Measurements from ENCODE around the gene LCE1C. TPM values are rescaled to one million over a fixed set of nuclear protein-coding genes. Genes with fewer than 3 reads are reported as not detected.

LCE1C gene
- polyA plus RNA-seq, 2 donors = 0.32 TPM; not detected in 1

- Histone ChIP-seq H3K4me1 (ENCODE audit: control insufficient read depth in 2 of 2, insufficient read depth in 2 of 2, low read length in 1 of 2) (peaks cover under 1 to 1% of the 10 kb centered on the region in 2 donors), H3K4me3 (ENCODE audit: low read depth in 1 of 2, low read length in 2 of 2) (no peak overlapping the region), H3K9me3 (ENCODE audit: control insufficient read depth in 2 of 2, insufficient read depth in 1 of 2, low read depth in 1 of 2, low read length in 1 of 2) (no peaks in the 10 kb centered on the region), H3K27me3 (ENCODE audit: control insufficient read depth in 1 of 2, insufficient read depth in 2 of 2, low read length in 2 of 2) (no peaks in the 10 kb centered on the region), H3K36me3 (ENCODE audit: control insufficient read depth in 2 of 2, insufficient read depth in 2 of 2, low read length in 1 of 2) (no peaks in the 10 kb centered on the region), H3K27ac (ENCODE audit: low read depth in 2 of 2, low read length in 1 of 2) (no peak overlapping the region)
- WGBS, 2 donors = 44 to 67% methylated on average over 1 of the region's 1 CpG
Measured at GRCh38 chr1:152801333-152801732, 5.1 kb downstream of the LCE1C start.

- Histone ChIP-seq H3K4me1 (ENCODE audit: control insufficient read depth in 2 of 2, insufficient read depth in 2 of 2, low read length in 1 of 2) (no peaks in the 10 kb centered on the region), H3K36me3 (ENCODE audit: control insufficient read depth in 2 of 2, insufficient read depth in 2 of 2, low read length in 1 of 2) (no peaks in the 10 kb centered on the region), H3K27ac (ENCODE audit: low read depth in 2 of 2, low read length in 1 of 2) (no peak within 1 kb of the TSS), H3K4me3 (ENCODE audit: low read depth in 1 of 2, low read length in 2 of 2) (no peak within 1 kb of the TSS), H3K27me3 (ENCODE audit: control insufficient read depth in 1 of 2, insufficient read depth in 2 of 2, low read length in 2 of 2) (no peaks in the 10 kb centered on the region), H3K9me3 (ENCODE audit: control insufficient read depth in 2 of 2, insufficient read depth in 1 of 2, low read depth in 1 of 2, low read length in 1 of 2) (no peaks in the 10 kb centered on the region)
- 29 to 54% methylated on average over 2 to 3 of the region's 3 CpGs for WGBS, 2 donors
Measured at GRCh38 chr1:152796421-152796820, 10.0 kb downstream of the LCE1C start, which contains the start of gene LCE1D. Gene LCE1D, plus strand, starts transcription at chr1:152796721. Its CDS starts 1,074 bp downstream, at chr1:152797795.

GRCh38 chr1:152795686-152796085 lies 10.8 kb downstream of the LCE1C start:
- no peaks in the 10 kb centered on the region for H3K4me1 ChIP-seq (ENCODE audit: control insufficient read depth in 2 of 2, insufficient read depth in 2 of 2, low read length in 1 of 2)
- 59 to 68% methylated on average over 4 of the region's 4 CpGs for WGBS, 2 donors
- H3K9me3 ChIP-seq (ENCODE audit: control insufficient read depth in 2 of 2, insufficient read depth in 1 of 2, low read depth in 1 of 2, low read length in 1 of 2) = no peaks in the 10 kb centered on the region
- no peaks in the 10 kb centered on the region for H3K27me3 ChIP-seq (ENCODE audit: control insufficient read depth in 1 of 2, insufficient read depth in 2 of 2, low read length in 2 of 2)
- H3K36me3 ChIP-seq (ENCODE audit: control insufficient read depth in 2 of 2, insufficient read depth in 2 of 2, low read length in 1 of 2) = no peaks in the 10 kb centered on the region
- H3K27ac ChIP-seq (ENCODE audit: low read depth in 2 of 2, low read length in 1 of 2) = no peak overlapping the region
- H3K4me3 ChIP-seq (ENCODE audit: low read depth in 1 of 2, low read length in 2 of 2) = no peak overlapping the region

- 21 to 37% methylated on average over 2 of the region's 2 CpGs for WGBS, 2 donors
- Histone ChIP-seq H3K4me3 (ENCODE audit: low read depth in 1 of 2, low read length in 2 of 2) (no peak within 1 kb of the TSS), H3K4me1 (ENCODE audit: control insufficient read depth in 2 of 2, insufficient read depth in 2 of 2, low read length in 1 of 2) (peaks cover 0 to 6% of the 10 kb centered on the region in 2 donors), H3K36me3 (ENCODE audit: control insufficient read depth in 2 of 2, insufficient read depth in 2 of 2, low read length in 1 of 2) (no peaks in the 10 kb centered on the region), H3K27me3 (ENCODE audit: control insufficient read depth in 1 of 2, insufficient read depth in 2 of 2, low read length in 2 of 2) (no peaks in the 10 kb centered on the region), H3K9me3 (ENCODE audit: control insufficient read depth in 2 of 2, insufficient read depth in 1 of 2, low read depth in 1 of 2, low read length in 1 of 2) (no peaks in the 10 kb centered on the region), H3K27ac (ENCODE audit: low read depth in 2 of 2, low read length in 1 of 2) (no peak within 1 kb of the TSS)
Measured at GRCh38 chr1:152786077-152786476, 20.4 kb downstream of the LCE1C start, which contains the start of gene LCE1E. Gene LCE1E, plus strand, starts transcription at chr1:152786257. Its CDS starts 1,043 bp downstream, at chr1:152787300.

- no peaks in the 10 kb centered on the region for H3K36me3 ChIP-seq (ENCODE audit: control insufficient read depth in 2 of 2, insufficient read depth in 2 of 2, low read length in 1 of 2)
- H3K27me3 ChIP-seq (ENCODE audit: control insufficient read depth in 1 of 2, insufficient read depth in 2 of 2, low read length in 2 of 2) = no peaks in the 10 kb centered on the region
- WGBS, 2 donors = 55 to 71% methylated on average over 2 of the region's 2 CpGs
- no peak overlapping the region for H3K4me3 ChIP-seq (ENCODE audit: low read depth in 1 of 2, low read length in 2 of 2)
- H3K4me1 ChIP-seq (ENCODE audit: control insufficient read depth in 2 of 2, insufficient read depth in 2 of 2, low read length in 1 of 2) = peaks cover 0 to 6% of the 10 kb centered on the region in 2 donors
- H3K27ac ChIP-seq (ENCODE audit: low read depth in 2 of 2, low read length in 1 of 2) = no peak overlapping the region
- H3K9me3 ChIP-seq (ENCODE audit: control insufficient read depth in 2 of 2, insufficient read depth in 1 of 2, low read depth in 1 of 2, low read length in 1 of 2) = no peaks in the 10 kb centered on the region
Measured at GRCh38 chr1:152783095-152783494, 23.4 kb downstream of the LCE1C start.

GRCh38 chr1:152777510-152778137 lies 28.8 kb downstream of the LCE1C start:
- H3K36me3 ChIP-seq (ENCODE audit: control insufficient read depth in 2 of 2, insufficient read depth in 2 of 2, low read length in 1 of 2) = no peaks in the 10 kb centered on the region
- WGBS, 2 donors = 62 to 67% methylated on average over 4 of the region's 4 CpGs
- H3K27ac ChIP-seq (ENCODE audit: low read depth in 2 of 2, low read length in 1 of 2) = no peak overlapping the region
- no peaks in the 10 kb centered on the region for H3K9me3 ChIP-seq (ENCODE audit: control insufficient read depth in 2 of 2, insufficient read depth in 1 of 2, low read depth in 1 of 2, low read length in 1 of 2)
- H3K4me1 ChIP-seq (ENCODE audit: control insufficient read depth in 2 of 2, insufficient read depth in 2 of 2, low read length in 1 of 2) = no peaks in the 10 kb centered on the region
- H3K27me3 ChIP-seq (ENCODE audit: control insufficient read depth in 1 of 2, insufficient read depth in 2 of 2, low read length in 2 of 2) = no peaks in the 10 kb centered on the region
- H3K4me3 ChIP-seq (ENCODE audit: low read depth in 1 of 2, low read length in 2 of 2) = no peak overlapping the region

- Histone ChIP-seq H3K36me3 (ENCODE audit: control insufficient read depth in 2 of 2, insufficient read depth in 2 of 2, low read length in 1 of 2) (no peaks in the 10 kb centered on the region), H3K4me3 (ENCODE audit: low read depth in 1 of 2, low read length in 2 of 2) (no peak overlapping the region), H3K9me3 (ENCODE audit: control insufficient read depth in 2 of 2, insufficient read depth in 1 of 2, low read depth in 1 of 2, low read length in 1 of 2) (no peaks in the 10 kb centered on the region), H3K4me1 (ENCODE audit: control insufficient read depth in 2 of 2, insufficient read depth in 2 of 2, low read length in 1 of 2) (no peaks in the 10 kb centered on the region), H3K27ac (ENCODE audit: low read depth in 2 of 2, low read length in 1 of 2) (no peak overlapping the region), H3K27me3 (ENCODE audit: control insufficient read depth in 1 of 2, insufficient read depth in 2 of 2, low read length in 2 of 2) (no peaks in the 10 kb centered on the region)
- WGBS, 2 donors = 82 to 87% methylated on average over 11 of the region's 11 CpGs
Measured at GRCh38 chr1:152776361-152776760, 30.1 kb downstream of the LCE1C start.

- no peaks in the 10 kb centered on the region for H3K4me1 ChIP-seq (ENCODE audit: control insufficient read depth in 2 of 2, insufficient read depth in 2 of 2, low read length in 1 of 2)
- no peak within 1 kb of the TSS for H3K4me3 ChIP-seq (ENCODE audit: low read depth in 1 of 2, low read length in 2 of 2)
- 55 to 64% methylated on average over 6 of the region's 6 CpGs for WGBS, 2 donors
- H3K36me3 ChIP-seq (ENCODE audit: control insufficient read depth in 2 of 2, insufficient read depth in 2 of 2, low read length in 1 of 2) = no peaks in the 10 kb centered on the region
- H3K27me3 ChIP-seq (ENCODE audit: control insufficient read depth in 1 of 2, insufficient read depth in 2 of 2, low read length in 2 of 2) = no peaks in the 10 kb centered on the region
- H3K27ac ChIP-seq (ENCODE audit: low read depth in 2 of 2, low read length in 1 of 2) = no peak within 1 kb of the TSS
- H3K9me3 ChIP-seq (ENCODE audit: control insufficient read depth in 2 of 2, insufficient read depth in 1 of 2, low read depth in 1 of 2, low read length in 1 of 2) = no peaks in the 10 kb centered on the region
Measured at GRCh38 chr1:152774875-152775274, 31.6 kb downstream of the LCE1C start, which contains the start of gene LCE1F. Gene LCE1F, plus strand, starts transcription at chr1:152775140. Its CDS starts 1,232 bp downstream, at chr1:152776372.

- no peaks in the 10 kb centered on the region for H3K9me3 ChIP-seq (ENCODE audit: control insufficient read depth in 2 of 2, insufficient read depth in 1 of 2, low read depth in 1 of 2, low read length in 1 of 2)
- 53 to 67% methylated on average over 1 of the region's 1 CpG for WGBS, 2 donors
- H3K36me3 ChIP-seq (ENCODE audit: control insufficient read depth in 2 of 2, insufficient read depth in 2 of 2, low read length in 1 of 2) = no peaks in the 10 kb centered on the region
- no peaks in the 10 kb centered on the region for H3K27me3 ChIP-seq (ENCODE audit: control insufficient read depth in 1 of 2, insufficient read depth in 2 of 2, low read length in 2 of 2)
- no peak overlapping the region for H3K27ac ChIP-seq (ENCODE audit: low read depth in 2 of 2, low read length in 1 of 2)
- H3K4me3 ChIP-seq (ENCODE audit: low read depth in 1 of 2, low read length in 2 of 2) = no peak overlapping the region
- H3K4me1 ChIP-seq (ENCODE audit: control insufficient read depth in 2 of 2, insufficient read depth in 2 of 2, low read length in 1 of 2) = peaks cover 0 to 2% of the 10 kb centered on the region in 2 donors
Measured at GRCh38 chr1:152770411-152770810, 36.0 kb downstream of the LCE1C start.

Data from esophagus (tissue), 2 donors.